T-cell (primary cell): ENCODE data around the gene GDPD1. TPM values are rescaled to one million over a fixed set of nuclear protein-coding genes. Genes with fewer than 3 reads are reported as not detected.

ENCODE experiments used
- ATAC-seq, 4 experiments: fragments of 200-7000 bp in 3 of 4; fragments of 150-1000 bp in 1 of 4; cut with Tn5 transposase; replicated peaks in 1 of 4; 1 replicate in 3 of 4; 2 replicates in 1 of 4; pipeline ENCODE4 v1.10.0; 2021; ENCODE audit warnings: moderate library complexity in 3 of 4, mild to moderate bottlenecking in 2 of 4, moderate number of reproducible peaks in 1 of 4
- CTCF ChIA-PET, 2 donors: fragments of 300-600 bp; sonication (Branson Sonifier 250); formaldehyde crosslinking; loops; one replicate each; lab custom pipeline; 2022; ENCODE audit warnings: antibody characterized with exemption in 2 of 2; lab: Charles Lee
- POLR2A ChIA-PET, 2 donors: fragments of 300-600 bp; sonication (Branson Sonifier 250); formaldehyde crosslinking; loops; one replicate each; lab custom pipeline; 2022; ENCODE audit warnings: antibody characterized with exemption in 2 of 2; lab: Charles Lee
- DNase-seq, 35 experiments: peaks; one replicate each; pipeline versions ENCODE4 v3.0.0 to v3.0.0-alpha.2; 2013 to 2023
- H3K27ac ChIP-seq: one replicate; pipeline ENCODE4 v1.5.1; 2013; ENCODE audit warnings: low read length
- H3K27me3 ChIP-seq, 2 experiments: replicated peaks in 1 of 2; 1 replicate in 1 of 2; 2 replicates in 1 of 2; pipeline versions ENCODE4 v1.6.1 to v1.7.0; 2013; ENCODE audit warnings: low read length in 1 of 2, mixed read lengths in 1 of 2; ENCODE audit not compliant: control insufficient read depth in 2 of 2, insufficient read depth in 2 of 2; ENCODE audit errors: extremely low read depth in 1 of 2
- H3K36me3 ChIP-seq, 2 donors: 1 replicate in 1 of 2; 2 replicates in 1 of 2; pipeline versions ENCODE4 v1.6.1 to v1.7.0; 2013; ENCODE audit warnings: low read length in 1 of 2; ENCODE audit not compliant: control insufficient read depth in 2 of 2, insufficient read depth in 1 of 2; ENCODE audit errors: extremely low read depth in 1 of 2
- H3K4me1 ChIP-seq, 2 experiments: 1 replicate in 1 of 2; 2 replicates in 1 of 2; pipeline versions ENCODE4 v1.6.1 to v1.7.0; 2013; ENCODE audit warnings: low read length in 2 of 2, mixed read lengths in 1 of 2; ENCODE audit not compliant: insufficient read depth in 2 of 2, control insufficient read depth in 1 of 2; ENCODE audit errors: extremely low read depth in 1 of 2
- H3K4me3 ChIP-seq, 2 donors: 1 replicate in 1 of 2; 2 replicates in 1 of 2; pipeline versions ENCODE4 v1.5.1 to v1.7.0; 2013; ENCODE audit warnings: mild to moderate bottlenecking in 2 of 2, low read length in 1 of 2, moderate library complexity in 1 of 2; ENCODE audit not compliant: control insufficient read depth in 1 of 2; ENCODE audit errors: extremely low read depth in 1 of 2
- H3K9me3 ChIP-seq: 2 replicates; pipeline ENCODE4 v1.7.0; 2013
- H3K27ac Mint-ChIP-seq, 2 donors: one replicate each; pipeline ENCODE4 v1.8.0; 2020 to 2021; ENCODE audit warnings: mild to moderate bottlenecking in 2 of 2, mixed read lengths in 2 of 2
- H3K27me3 Mint-ChIP-seq, 2 donors: one replicate each; pipeline ENCODE4 v1.8.0; 2021 to 2022; ENCODE audit warnings: mixed read lengths in 2 of 2
- H3K36me3 Mint-ChIP-seq: one replicate; pipeline ENCODE4 v1.8.0; 2021; ENCODE audit warnings: mixed read lengths
- H3K4me1 Mint-ChIP-seq, 3 donors: one replicate each; pipeline ENCODE4 v1.8.0; 2020 to 2022; ENCODE audit warnings: mixed read lengths in 3 of 3, mild to moderate bottlenecking in 1 of 3
- H3K4me3 Mint-ChIP-seq, 3 donors: one replicate each; pipeline ENCODE4 v1.8.0; 2020 to 2022; ENCODE audit warnings: mild to moderate bottlenecking in 3 of 3, mixed read lengths in 3 of 3, moderate library complexity in 3 of 3
- H3K9me3 Mint-ChIP-seq, 3 donors: one replicate each; pipeline ENCODE4 v1.8.0; 2020 to 2022; ENCODE audit warnings: mixed read lengths in 3 of 3
- WGBS: methylation state at CpG from one replicate; pipeline ENCODE4 v1.1.5; 2013; ENCODE audit warnings: missing lambda C conversion rate; ENCODE audit not compliant: insufficient coverage; 5-methylcytosine and 5-hydroxymethylcytosine counted together
- total RNA-seq, 35 experiments: library from RNA in 6 of 35; stranded (reverse) in 6 of 35; fragments of 120-200 nt in 1 of 35; gene quantifications; one replicate each; pipeline versions ENCODE4 v1.2.1 to v1.2.4 and lab custom pipeline; 2013 to 2026

The GDPD1 gene
- total RNA-seq, 5 donors from 2014 or later (not counting 1 experiment from before 2014, with no cell fraction given), result 2.4 to 4.9 (median 3.1) TPM

DNA sequence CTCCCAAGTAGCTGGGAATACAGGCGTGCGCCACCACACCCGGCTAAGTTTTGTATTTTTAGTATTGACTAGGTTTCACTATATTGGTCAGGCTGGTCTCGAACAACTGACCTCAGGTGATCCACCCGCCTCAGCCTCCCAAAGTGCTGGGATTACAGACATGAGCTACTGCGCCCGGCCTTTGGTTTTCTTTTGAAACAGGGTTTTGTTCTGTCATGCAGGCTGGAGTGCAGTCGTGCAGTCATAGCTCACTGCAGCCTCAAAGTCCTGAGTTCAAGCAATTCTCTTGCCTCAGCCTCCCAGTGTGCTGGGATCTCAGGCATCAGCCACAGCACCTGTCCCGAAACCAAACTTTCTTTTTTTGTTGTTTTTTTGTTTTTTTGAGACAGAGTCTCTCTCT is 39.7 kb upstream of the GDPD1 start:
- POLR2A ChIA-PET, result interaction anchor here in 1 of 2 donors (0.6 kb wide), 1 partner anchor 10 kb away, joined by 3 read pairs; no protein-coding TSS in a partner anchor
- no peaks in the 10 kb centered on the region for H3K27me3 Mint-ChIP-seq
- ATAC-seq (no peak), DNase-seq (no peak)
- no peak overlapping the region for H3K4me3 Mint-ChIP-seq
- H3K27ac Mint-ChIP-seq, result no peak overlapping the region
- H3K4me1 Mint-ChIP-seq, result no peaks in the 10 kb centered on the region
- no peaks in the 10 kb centered on the region for H3K9me3 Mint-ChIP-seq
- WGBS, result 98% methylated on average over 6 of the region's 9 CpGs
- Histone ChIP-seq H3K4me3 (no peak overlapping the region), H3K27me3 (no peaks in the 10 kb centered on the region), H3K4me1 (no peaks in the 10 kb centered on the region), H3K27ac (no peak overlapping the region), H3K9me3 (no peaks in the 10 kb centered on the region), H3K36me3 (no peaks in the 10 kb centered on the region)
- no peaks in the 10 kb centered on the region for H3K36me3 Mint-ChIP-seq
- CTCF ChIA-PET, result no interaction called here

DNA sequence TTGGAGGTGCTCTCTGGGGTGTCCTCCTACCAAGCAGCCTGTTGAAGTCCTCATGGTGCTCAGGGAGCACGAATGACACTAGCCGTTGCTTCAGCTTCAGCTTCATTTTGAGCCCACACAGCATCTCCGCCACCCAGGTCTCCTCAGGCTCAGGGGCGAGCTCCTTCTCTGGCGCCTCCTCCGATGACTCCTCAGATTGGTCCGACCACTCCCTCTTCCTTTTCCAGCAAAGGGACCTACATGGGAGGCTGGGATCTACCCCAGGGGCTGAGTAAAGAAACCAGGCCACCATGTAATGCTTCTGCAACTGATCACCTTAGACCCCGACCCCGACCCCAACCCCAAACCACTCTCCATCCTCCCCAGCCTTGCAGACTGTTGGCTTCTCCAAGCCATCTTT is 38.8 kb upstream of the GDPD1 start:
- H3K36me3 Mint-ChIP-seq, result no peaks in the 10 kb centered on the region
- no peaks in the 10 kb centered on the region for H3K9me3 Mint-ChIP-seq
- Histone ChIP-seq H3K4me3 (no peak overlapping the region), H3K4me1 (no peaks in the 10 kb centered on the region), H3K27me3 (no peaks in the 10 kb centered on the region), H3K27ac (no peak overlapping the region), H3K9me3 (no peaks in the 10 kb centered on the region), H3K36me3 (no peaks in the 10 kb centered on the region)
- ChIA-PET POLR2A (interaction anchor here in 1 of 2 donors (0.6 kb wide), 1 partner anchor 54 kb away, joined by 3 read pairs; no protein-coding TSS in a partner anchor), CTCF (interaction anchor here in 1 of 2 donors (0.7 kb wide), 1 partner anchor 263 kb away, joined by 7 read pairs; no protein-coding TSS in a partner anchor)
- H3K27ac Mint-ChIP-seq, result no peak overlapping the region
- no peaks in the 10 kb centered on the region for H3K4me1 Mint-ChIP-seq
- no peak for ATAC-seq
- no peak overlapping the region for H3K4me3 Mint-ChIP-seq
- no peaks in the 10 kb centered on the region for H3K27me3 Mint-ChIP-seq
- 99% methylated on average over 9 of the region's 9 CpGs for WGBS
- DNase-seq, result no peak

DNA sequence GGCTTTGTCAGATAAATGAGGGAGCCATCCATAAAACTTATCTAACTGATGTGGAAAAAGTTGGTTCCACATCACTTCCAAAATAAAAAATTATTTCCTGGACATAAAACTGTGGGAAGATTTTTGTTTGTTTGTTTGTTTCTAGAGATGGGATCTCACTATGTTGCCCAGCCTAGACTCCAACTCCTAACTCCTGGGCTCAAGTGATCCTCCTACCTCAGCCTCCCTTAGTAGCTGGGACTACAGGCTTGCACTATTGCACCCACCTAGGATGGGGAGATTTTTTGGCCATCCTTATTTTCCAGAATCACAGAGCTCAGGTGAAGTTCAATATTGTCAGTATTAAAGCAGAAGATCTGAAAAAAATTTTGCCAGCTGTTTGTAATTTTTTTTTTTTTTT is 34.3 kb upstream of the GDPD1 start:
- H3K4me1 Mint-ChIP-seq, result no peaks in the 10 kb centered on the region
- no peak overlapping the region for H3K27ac ChIP-seq
- no peak overlapping the region for H3K27ac Mint-ChIP-seq
- no peaks in the 10 kb centered on the region for H3K9me3 Mint-ChIP-seq
- CTCF ChIA-PET, result interaction anchor here in 1 of 2 donors (0.6 kb wide), 1 partner anchor 38 kb away, joined by 3 read pairs; no protein-coding TSS in a partner anchor
- POLR2A ChIA-PET, result no interaction called here
- no peaks in the 10 kb centered on the region for H3K27me3 ChIP-seq
- no peaks in the 10 kb centered on the region for H3K9me3 ChIP-seq
- DNase-seq, result no peak
- no peak overlapping the region for H3K4me3 Mint-ChIP-seq
- H3K4me1 ChIP-seq, result no peaks in the 10 kb centered on the region
- H3K27me3 Mint-ChIP-seq, result no peaks in the 10 kb centered on the region
- H3K4me3 ChIP-seq, result no peak overlapping the region
- no peaks in the 10 kb centered on the region for H3K36me3 Mint-ChIP-seq
- H3K36me3 ChIP-seq, result no peaks in the 10 kb centered on the region
- ATAC-seq, result no peak

DNA sequence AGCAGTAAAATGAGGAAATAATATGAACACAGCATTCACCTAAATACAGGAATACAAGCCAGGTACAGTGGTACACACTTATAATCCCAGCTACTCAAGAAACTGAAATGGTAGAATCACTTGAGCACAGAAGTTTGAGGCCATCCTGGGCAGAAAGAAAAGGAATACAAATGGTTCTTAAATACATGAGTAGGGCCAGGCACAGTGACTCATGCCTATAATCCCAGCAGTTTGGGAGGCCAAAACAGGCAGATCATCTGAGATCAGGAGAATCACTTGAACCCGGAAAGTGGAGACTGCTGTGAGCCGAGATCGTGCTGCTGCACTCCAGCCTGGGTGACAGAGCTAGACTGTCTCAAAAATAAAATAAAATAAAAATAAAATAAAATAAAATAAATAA is 33.5 kb upstream of the GDPD1 start:
- no CpG with 5 or more reads among the region's 3 CpGs for WGBS
- ChIA-PET CTCF (interaction anchor here in 1 of 2 donors (0.6 kb wide), 1 partner anchor 39 kb away, joined by 3 read pairs; no protein-coding TSS in a partner anchor), POLR2A (no interaction called here)
- H3K9me3 ChIP-seq, result no peaks in the 10 kb centered on the region
- Mint-ChIP-seq H3K36me3 (no peaks in the 10 kb centered on the region), H3K9me3 (peaks cover 0 to under 1% (median 0%) of the 10 kb centered on the region in 3 donors), H3K27ac (no peak overlapping the region), H3K4me3 (no peak overlapping the region), H3K4me1 (no peaks in the 10 kb centered on the region), H3K27me3 (no peaks in the 10 kb centered on the region)
- no peaks in the 10 kb centered on the region for H3K27me3 ChIP-seq
- H3K27ac ChIP-seq, result no peak overlapping the region
- no peak overlapping the region for H3K4me3 ChIP-seq
- DNase-seq (no peak), ATAC-seq (no peak)
- H3K4me1 ChIP-seq, result no peaks in the 10 kb centered on the region
- no peaks in the 10 kb centered on the region for H3K36me3 ChIP-seq

DNA sequence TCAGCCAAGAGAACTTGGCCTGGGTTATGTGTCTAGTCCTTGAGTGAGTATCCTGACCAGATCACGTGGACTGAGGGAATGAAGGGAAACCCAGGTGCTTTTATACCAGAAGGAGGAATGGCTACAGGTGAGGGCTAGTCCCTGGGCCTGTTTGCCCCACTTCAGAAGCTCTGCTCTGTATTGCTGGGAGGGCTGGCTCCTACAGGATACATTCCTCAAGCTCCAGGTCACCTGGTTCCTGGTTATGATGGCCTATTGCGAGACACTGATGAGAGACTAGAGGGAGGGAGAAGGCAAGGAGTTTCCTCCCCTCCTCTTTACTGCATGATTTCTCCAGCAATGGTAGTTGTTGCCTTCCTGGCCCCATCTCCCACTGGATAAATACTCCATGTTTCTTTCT is 29.5 kb upstream of the GDPD1 start:
- Mint-ChIP-seq H3K27ac (no peak overlapping the region), H3K36me3 (no peaks in the 10 kb centered on the region), H3K9me3 (peaks cover 0 to 3% (median 0%) of the 10 kb centered on the region in 3 donors), H3K27me3 (no peaks in the 10 kb centered on the region), H3K4me3 (no peak overlapping the region), H3K4me1 (no peaks in the 10 kb centered on the region)
- ChIA-PET CTCF (no interaction called here), POLR2A (no interaction called here)
- no peaks in the 10 kb centered on the region for H3K27me3 ChIP-seq
- no peak overlapping the region for H3K27ac ChIP-seq
- no peak for DNase-seq
- WGBS, result 86% methylated on average over 1 of the region's 2 CpGs
- H3K9me3 ChIP-seq, result no peaks in the 10 kb centered on the region
- H3K36me3 ChIP-seq, result no peaks in the 10 kb centered on the region
- no peak for ATAC-seq
- H3K4me3 ChIP-seq, result no peak overlapping the region
- H3K4me1 ChIP-seq, result no peaks in the 10 kb centered on the region

DNA sequence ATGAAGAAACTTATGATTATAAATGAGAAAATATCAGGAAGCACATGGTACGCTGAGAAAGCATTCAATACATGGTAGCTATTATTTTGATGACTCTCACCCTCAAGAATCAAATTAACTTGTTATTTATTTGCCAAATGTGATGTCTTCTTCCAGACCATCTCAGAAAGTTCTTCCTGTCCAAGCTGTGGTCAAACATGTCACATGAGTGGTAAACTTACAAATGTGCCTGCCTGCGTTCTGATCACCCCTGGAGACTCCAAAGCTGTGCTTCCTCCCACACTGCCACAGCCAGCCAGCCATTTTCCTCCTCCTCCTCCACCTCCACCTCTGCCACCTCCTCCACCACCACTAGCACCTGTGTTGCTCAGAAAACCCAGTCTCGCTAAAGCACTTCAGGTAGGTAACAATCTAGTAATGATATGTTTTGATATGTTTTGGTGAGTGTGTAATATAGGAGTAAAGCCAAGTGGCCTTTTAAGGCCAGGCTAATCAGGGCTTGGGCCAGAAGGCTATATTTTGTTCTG is 26.9 kb upstream of the GDPD1 start:
- DNase-seq (no peak), ATAC-seq (no peak)
- POLR2A ChIA-PET, result no interaction called here
- H3K4me3 Mint-ChIP-seq, result no peak overlapping the region
- H3K27ac ChIP-seq, result no peak overlapping the region
- no peaks in the 10 kb centered on the region for H3K36me3 Mint-ChIP-seq
- H3K9me3 Mint-ChIP-seq, result peaks cover 0 to 3% (median 0%) of the 10 kb centered on the region in 3 donors
- H3K4me1 ChIP-seq, result no peaks in the 10 kb centered on the region
- 100% methylated on average over 1 of the region's 3 CpGs for whole genome bisulfite sequencing
- H3K27me3 ChIP-seq, result no peaks in the 10 kb centered on the region
- no peaks in the 10 kb centered on the region for H3K9me3 ChIP-seq
- no peaks in the 10 kb centered on the region for H3K4me1 Mint-ChIP-seq
- no peak overlapping the region for H3K4me3 ChIP-seq
- H3K27ac Mint-ChIP-seq, result no peak overlapping the region
- H3K27me3 Mint-ChIP-seq, result no peaks in the 10 kb centered on the region
- CTCF ChIA-PET, result no interaction called here
- no peaks in the 10 kb centered on the region for H3K36me3 ChIP-seq
